Measurements from ENCODE around the gene KHDRBS2.
A peak's percentile ranks its signal among the peaks of the same experiment; 100 is the strongest.

Gene KHDRBS2

GRCh38 chr6:62035952-62036351 is 250.1 kb downstream of the KHDRBS2 start:
- DNase-seq (ENCODE audit: low spot score), result no peak

GRCh38 chr6:62013719-62014118 is 272.3 kb downstream of the KHDRBS2 start:
- DNase-seq (ENCODE audit: low spot score), result peak; percentile 44

DNA sequence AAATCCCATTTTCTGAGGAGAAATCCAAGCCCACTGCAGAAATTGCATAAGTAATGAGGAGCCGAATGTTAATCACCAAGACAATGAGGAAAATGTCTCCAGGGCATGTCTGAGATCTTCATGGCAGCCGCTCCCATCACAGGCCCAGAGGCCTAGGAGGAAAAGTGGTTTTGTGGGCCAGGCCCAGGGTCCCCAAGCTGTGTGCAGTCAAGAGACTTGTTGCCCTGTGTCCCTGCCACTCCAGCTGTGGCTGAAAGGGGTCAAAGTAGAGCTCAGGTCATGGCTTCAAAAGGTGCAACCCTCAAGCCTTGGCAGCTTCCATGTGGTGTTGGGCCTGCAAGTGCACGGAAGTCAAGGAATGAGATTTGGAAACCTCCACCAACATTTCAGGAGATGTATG is 276.6 kb downstream of the KHDRBS2 start:
- DNase-seq (ENCODE audit: low spot score), result no peak

DNA sequence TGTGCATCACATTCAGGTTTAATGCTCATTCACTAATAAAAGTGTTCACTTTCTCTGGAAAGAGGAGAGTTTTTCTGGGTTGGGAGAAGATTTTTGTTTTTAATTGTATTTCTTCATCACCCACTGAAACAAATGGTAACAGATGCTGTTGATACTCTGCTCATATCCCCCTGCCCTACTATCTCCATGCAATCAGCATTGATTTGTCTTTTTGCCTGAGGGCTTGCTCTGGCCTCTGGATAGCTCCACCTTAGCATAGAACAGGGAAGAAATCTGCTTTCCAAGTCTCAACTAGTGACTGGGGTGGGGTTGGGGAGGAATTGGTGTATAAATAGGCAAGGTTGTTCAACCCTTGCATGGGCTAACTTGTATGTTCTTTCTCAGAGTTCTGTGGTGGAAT is 296.4 kb downstream of the KHDRBS2 start:
- no peak for DNase-seq (ENCODE audit: low spot score)

- no peak for DNase-seq (ENCODE audit: low spot score)
These were observed 305.4 kb downstream of the KHDRBS2 start for GRCh38 chr6:61980622-61981021.

DNA sequence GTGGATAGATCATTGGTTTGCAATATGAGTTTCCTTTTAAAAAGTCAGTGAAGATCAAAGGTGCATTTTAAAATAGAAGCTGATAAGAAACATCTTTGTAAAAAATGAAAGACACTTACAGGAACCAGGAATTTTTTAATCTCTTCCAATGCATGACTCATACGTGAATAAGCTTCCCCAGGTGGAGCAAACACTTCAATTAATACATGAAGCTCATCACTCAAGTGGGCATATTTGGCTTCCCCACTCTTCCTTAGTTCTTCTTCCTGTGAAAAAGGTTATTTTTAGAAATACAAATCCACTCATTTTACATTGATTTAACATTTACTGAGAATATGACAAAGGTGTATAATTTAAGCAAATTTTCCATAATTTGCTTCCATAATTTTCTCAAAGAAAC is 308.1 kb downstream of the KHDRBS2 start:
- DNase-seq (ENCODE audit: low spot score), result peak; percentile 64

- DNase-seq (ENCODE audit: low spot score), result no peak
These were observed 308.9 kb downstream of the KHDRBS2 start for GRCh38 chr6:61977099-61977498.

DNA sequence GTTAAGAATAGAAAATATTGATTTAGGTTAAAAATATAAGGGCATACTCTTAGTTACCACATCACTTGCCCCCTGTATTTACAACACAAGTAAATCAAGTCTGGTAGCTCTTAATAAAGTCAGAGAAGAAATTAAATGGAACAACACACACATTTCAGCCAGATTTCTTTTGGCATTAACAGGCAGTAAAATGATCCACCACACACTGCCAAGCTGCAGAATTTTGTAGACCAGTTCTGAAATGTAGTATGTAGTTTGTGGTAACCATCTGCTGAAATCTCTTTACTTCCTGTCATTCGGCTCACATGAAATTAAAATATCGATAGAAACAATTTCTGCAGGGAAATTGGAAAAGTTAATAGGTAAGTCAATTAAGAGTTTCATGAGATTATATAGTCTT is 326.8 kb downstream of the KHDRBS2 start:
- DNase-seq (ENCODE audit: low spot score), result no peak

DNA sequence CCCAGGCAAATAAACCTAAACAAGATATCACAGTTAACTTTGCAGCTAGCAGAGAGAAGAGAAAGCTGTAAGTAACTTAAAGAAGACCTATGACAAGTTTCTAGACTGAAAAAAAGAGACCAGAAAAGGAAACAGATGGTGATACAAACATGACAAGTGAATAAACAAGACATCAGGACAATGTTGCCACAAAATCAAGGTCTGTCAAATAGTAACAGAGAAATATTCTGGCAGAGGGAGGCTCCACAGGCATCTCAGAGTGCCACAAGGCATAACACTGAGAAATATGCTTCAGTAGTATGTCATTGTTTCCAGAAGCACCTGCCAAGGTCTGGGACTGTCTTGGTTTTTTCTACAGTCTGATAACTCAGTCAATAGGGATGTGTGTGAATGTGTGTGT is 332.2 kb downstream of the KHDRBS2 start:
- DNase-seq (ENCODE audit: low spot score), result no peak

GRCh38 chr6:61951586-61951985 is 334.4 kb downstream of the KHDRBS2 start:
- no peak for DNase-seq (ENCODE audit: low spot score)

GRCh38 chr6:61950811-61951210 is 335.2 kb downstream of the KHDRBS2 start:
- no peak for DNase-seq (ENCODE audit: low spot score)

- DNase-seq (ENCODE audit: low spot score), result no peak
These were observed 336.1 kb downstream of the KHDRBS2 start for GRCh38 chr6:61949971-61950370.

GRCh38 chr6:61949161-61949560 is 336.9 kb downstream of the KHDRBS2 start:
- no peak for DNase-seq (ENCODE audit: low spot score)

- no peak for DNase-seq (ENCODE audit: low spot score)
These were observed 338.6 kb downstream of the KHDRBS2 start for GRCh38 chr6:61947311-61947947.

DNA sequence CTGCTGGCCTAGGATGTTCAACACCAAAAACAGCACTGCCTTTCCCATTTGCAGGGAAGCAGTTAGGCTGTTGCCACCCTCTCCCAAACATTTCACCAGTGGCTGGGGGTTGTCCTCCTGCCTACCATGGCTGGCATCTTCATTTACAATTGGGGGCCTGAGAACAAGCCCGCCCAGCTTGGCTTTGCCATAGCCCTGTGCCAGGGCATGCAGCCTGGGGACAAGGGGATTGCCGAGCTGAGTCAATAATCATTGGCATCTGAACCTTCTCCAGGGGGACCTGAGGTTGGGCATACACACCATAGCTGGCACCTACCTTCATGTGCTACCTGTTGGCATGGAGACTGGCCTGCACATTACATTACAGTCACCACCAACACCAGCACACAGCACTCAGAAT is 345.1 kb downstream of the KHDRBS2 start:
- DNase-seq (ENCODE audit: low spot score), result no peak

- DNase-seq (ENCODE audit: low spot score), result no peak
These were observed 350.7 kb downstream of the KHDRBS2 start for GRCh38 chr6:61935242-61935846.

DNA sequence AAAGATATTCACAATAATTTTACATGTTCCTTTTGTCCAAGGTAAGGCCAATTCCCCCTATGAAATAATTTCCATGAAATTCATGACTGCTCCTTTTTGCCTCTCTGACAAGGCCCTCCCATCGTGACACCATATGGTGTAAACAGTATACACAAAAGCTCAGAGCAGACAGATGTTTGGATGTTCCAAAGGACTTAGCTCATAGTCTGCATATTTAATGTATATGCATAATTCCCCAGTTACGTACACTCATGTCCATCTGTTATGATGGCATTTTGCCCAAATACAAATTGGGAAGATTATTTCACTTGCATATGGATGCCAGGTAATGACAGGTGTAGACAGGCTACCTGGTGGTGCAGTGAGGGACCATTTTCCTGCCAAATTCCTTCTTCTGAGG is 376.5 kb downstream of the KHDRBS2 start:
- no peak for DNase-seq (ENCODE audit: low spot score)

DNA sequence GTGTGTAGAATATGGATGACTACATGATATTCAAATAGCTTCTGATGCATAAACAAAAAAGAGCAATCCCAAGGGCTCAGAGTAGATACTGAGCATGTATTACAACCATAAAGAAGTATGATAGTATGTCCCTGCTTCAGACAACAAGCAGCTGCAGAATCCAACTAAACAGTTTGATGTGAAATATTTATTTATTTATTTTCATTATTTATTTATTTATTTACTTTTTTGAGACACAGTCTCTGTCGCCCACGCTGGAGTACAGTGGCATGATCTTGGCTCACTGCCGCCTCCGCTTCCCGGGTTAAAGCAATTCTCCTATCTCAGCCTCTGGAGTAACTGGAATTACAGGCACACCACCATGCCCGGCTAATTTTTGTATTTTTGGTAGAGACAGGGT is 384.3 kb downstream of the KHDRBS2 start:
- no peak for DNase-seq (ENCODE audit: low spot score)

- no peak for DNase-seq (ENCODE audit: low spot score)
These were observed 391.5 kb downstream of the KHDRBS2 start for GRCh38 chr6:61894536-61894935.

DNA sequence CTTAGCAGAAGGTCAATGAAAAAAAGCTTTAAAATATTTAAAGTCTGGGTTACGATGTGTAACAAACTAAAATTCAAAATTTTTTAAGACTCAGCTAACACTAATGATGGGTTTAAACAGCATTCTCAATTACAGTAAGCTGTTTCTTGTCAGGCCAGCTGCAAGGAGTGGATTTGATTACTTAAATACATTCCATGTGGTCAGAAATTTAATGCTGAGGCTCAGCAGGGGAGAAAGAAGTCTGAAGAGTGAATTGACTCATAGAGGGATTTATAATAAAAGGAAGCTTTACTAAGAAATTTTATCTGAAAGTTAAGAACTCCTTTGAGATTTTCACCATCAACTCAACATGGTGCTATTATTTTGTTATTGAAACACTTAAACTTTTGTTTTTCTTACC is 398.6 kb downstream of the KHDRBS2 start:
- DNase-seq (ENCODE audit: low spot score), result no peak

- no peak for DNase-seq (ENCODE audit: low spot score)
These were observed 399.3 kb downstream of the KHDRBS2 start for GRCh38 chr6:61886608-61887259.

GRCh38 chr6:61869632-61870400 is 416.2 kb downstream of the KHDRBS2 start:
- DNase-seq (ENCODE audit: low spot score), result no peak

Measured in putamen (tissue), 1 donor.